Astrocyte (in vitro differentiated cells and primary cell): Measurements from ENCODE around the gene HINT1.

Experiments used
- EZH2 ChIP-seq: IDR thresholded peaks from 2 replicates; pipeline ENCODE4 v1.6.1; 2012; ENCODE audit warnings: mild to moderate bottlenecking, low read length, inconsistent platforms; ENCODE audit not compliant: insufficient read depth
- TF ChIP-seq, protein P1 (sequence below): IDR thresholded peaks from 2 replicates; pipeline ENCODE4 v1.5.1; 2011; ENCODE audit warnings: low read depth, mild to moderate bottlenecking, inconsistent platforms, low read length, moderate library complexity; ENCODE audit not compliant: insufficient read depth

DNA sequence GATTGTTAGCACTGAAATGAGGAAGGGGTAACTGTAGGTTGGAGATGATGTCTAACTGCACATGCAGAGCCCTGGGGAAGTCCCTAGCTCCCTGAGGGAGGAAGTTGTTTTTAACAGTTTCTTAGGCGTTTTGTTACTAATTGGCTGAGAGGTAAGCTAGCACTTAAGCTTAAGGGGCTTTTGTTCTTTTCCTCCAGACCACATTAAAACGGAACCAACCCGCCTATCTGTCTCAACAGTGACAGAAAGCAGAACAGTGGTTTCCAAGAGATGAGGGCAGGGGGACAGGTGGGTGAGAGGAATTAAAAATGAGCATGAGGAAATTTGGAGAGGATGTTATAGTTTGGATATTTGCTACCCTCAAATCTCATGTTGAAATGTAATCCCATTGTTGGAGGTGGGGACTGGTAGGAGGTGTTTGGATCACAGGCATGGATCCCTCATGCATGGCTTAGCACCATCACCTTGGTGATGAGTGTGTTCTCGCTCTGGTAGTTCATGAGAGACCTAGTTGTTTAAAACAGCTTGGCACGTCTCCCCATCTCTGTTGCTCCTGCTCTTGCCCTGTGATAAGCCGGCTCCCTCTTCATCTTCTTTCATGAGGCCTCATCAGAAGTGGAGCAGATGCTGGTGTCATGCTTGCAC is 44.6 kb upstream of the HINT1 start:
- TF ChIP-seq, protein P1, sequence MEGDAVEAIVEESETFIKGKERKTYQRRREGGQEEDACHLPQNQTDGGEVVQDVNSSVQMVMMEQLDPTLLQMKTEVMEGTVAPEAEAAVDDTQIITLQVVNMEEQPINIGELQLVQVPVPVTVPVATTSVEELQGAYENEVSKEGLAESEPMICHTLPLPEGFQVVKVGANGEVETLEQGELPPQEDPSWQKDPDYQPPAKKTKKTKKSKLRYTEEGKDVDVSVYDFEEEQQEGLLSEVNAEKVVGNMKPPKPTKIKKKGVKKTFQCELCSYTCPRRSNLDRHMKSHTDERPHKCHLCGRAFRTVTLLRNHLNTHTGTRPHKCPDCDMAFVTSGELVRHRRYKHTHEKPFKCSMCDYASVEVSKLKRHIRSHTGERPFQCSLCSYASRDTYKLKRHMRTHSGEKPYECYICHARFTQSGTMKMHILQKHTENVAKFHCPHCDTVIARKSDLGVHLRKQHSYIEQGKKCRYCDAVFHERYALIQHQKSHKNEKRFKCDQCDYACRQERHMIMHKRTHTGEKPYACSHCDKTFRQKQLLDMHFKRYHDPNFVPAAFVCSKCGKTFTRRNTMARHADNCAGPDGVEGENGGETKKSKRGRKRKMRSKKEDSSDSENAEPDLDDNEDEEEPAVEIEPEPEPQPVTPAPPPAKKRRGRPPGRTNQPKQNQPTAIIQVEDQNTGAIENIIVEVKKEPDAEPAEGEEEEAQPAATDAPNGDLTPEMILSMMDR = no peak
- no peak for TF ChIP-seq EZH2
